ENCODE measurements around the gene CABP7.

- TF ChIP-seq POLR2A (IDR thresholded peaks at IDR 0.05; ENCODE audit: low read length), result no peak
- no peak for TF ChIP-seq GATA1 (IDR thresholded peaks at IDR 0.05; ENCODE audit: low read depth, low read length)
Observed at GRCh38 chr22:29718949-29719898, 579 bp upstream of the CABP7 start.
